ENCODE measurements around the gene NEURL2. TPM values are rescaled to one million over a fixed set of nuclear protein-coding genes. Genes with fewer than 3 reads are reported as not detected.
"Not testable (repeated sequence)": the region's sequence is repeated elsewhere in the genome, so short reads cannot be mapped to it uniquely, and the experiment has no call there.

The NEURL2 gene
- total RNA-seq, result 1 to 10 TPM; 2.8 to 2.9 TPM

DNA sequence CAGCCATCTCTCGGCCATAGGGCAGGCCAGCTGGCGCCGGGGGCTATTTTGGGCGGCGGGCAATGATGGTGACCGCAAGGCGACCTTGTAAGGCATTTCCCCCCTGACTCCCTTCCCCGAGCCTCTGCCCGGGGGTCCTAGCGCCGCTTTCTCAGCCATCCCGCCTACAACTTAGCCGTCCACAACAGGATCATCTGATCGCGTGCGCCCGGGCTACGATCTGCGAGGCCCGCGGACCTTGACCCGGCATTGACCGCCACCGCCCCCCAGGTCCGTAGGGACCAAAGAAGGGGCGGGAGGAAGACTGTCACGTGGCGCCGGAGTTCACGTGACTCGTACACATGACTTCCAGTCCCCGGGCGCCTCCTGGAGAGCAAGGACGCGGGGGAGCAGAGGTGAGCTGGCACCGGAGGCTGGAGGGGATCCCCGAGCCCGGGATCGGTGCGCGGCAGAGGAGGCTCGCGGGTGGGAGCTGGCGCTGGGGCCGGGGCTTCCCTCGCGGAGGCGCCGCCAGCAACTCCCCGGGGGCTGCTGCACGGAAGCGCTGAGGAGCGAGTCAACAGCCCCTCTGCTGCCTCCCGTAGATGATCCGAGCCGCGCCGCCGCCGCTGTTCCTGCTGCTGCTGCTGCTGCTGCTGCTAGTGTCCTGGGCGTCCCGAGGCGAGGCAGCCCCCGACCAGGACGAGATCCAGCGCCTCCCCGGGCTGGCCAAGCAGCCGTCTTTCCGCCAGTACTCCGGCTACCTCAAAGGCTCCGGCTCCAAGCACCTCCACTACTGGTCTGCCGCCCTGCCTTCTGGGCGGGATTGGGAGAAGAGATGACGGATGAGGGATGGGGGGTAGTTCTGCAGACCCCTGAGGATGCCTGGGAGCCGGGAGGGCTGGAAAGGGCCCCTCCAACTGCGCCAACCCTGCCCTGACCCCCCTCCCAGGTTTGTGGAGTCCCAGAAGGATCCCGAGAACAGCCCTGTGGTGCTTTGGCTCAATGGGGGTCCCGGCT is at the start of gene NEURL2, which contains the start of gene CTSA:
NEURL2 (minus strand) TSS at position 224 of the 999 bp plus-strand sequence; CDS start at position 7, 217 bp downstream.
CTSA (plus strand) TSS at position 351 of the 999 bp plus-strand sequence; CDS start at position 585, 234 bp downstream.
- ChIA-PET CTCF (interaction anchor here (1.0 to 3.0 kb wide), 5 partner anchors 10 to 92 kb away, joined by 4 to 16 read pairs (median 4); partner anchors contain the start of gene ZSWIM1), POLR2A (interaction anchor here (0.6 to 2.3 kb wide), 6 partner anchors 10 to 79 kb away, joined by 3 to 10 read pairs (median 5); partner anchors contain the start of genes PCIF1, PLTP and ZSWIM1)

GRCh38 chr20:45940469-45940868 is 49.5 kb upstream of the NEURL2 start:
- ChIA-PET CTCF (interaction anchor here (1.0 to 1.6 kb wide), 2 partner anchors 30 to 79 kb away, joined by 3 to 5 read pairs; no protein-coding TSS in a partner anchor), POLR2A (no interaction called here)

- ChIA-PET CTCF (interaction anchor here (1.0 to 1.6 kb wide), 2 partner anchors 30 to 78 kb away, joined by 3 to 5 read pairs; no protein-coding TSS in a partner anchor), POLR2A (no interaction called here)
Measured at GRCh38 chr20:45940053-45940452, 49.0 kb upstream of the NEURL2 start.

- POLR2A ChIA-PET, result interaction anchor here (0.6 to 1.3 kb wide), 2 partner anchors 16 to 32 kb away, joined by 3 read pairs; no protein-coding TSS in a partner anchor
- CTCF ChIA-PET, result interaction anchor here (0.9 to 2.3 kb wide), 3 partner anchors 31 to 137 kb away, joined by 3 to 9 read pairs (median 4); no protein-coding TSS in a partner anchor
Measured at GRCh38 chr20:45938727-45939438, 47.9 kb upstream of the NEURL2 start.

DNA sequence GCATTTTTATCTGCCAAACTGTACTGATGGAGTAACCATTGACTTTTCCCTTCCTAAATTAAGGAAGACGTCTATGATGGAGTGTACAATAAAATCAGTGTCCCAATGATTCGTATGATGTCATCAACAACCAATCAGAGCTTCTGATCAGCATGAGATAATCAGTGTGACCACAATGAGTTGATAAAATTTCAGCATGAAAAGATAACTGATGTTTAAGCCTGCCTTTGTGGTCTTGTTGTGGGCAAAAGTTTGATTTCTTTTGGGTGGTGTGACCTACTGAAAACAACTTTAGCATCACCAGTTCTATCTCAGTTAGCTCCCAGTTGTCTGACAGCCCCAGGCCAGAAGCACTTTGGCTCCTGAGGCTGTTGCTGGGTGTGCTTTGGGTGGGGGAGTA is 46.8 kb upstream of the NEURL2 start:
- ChIA-PET CTCF (interaction anchor here (1.5 to 2.3 kb wide), 2 partner anchors 23 to 33 kb away, joined by 3 to 9 read pairs; no protein-coding TSS in a partner anchor), POLR2A (interaction anchor here (1.3 kb wide), 1 partner anchor 33 kb away, joined by 3 read pairs; no protein-coding TSS in a partner anchor)

DNA sequence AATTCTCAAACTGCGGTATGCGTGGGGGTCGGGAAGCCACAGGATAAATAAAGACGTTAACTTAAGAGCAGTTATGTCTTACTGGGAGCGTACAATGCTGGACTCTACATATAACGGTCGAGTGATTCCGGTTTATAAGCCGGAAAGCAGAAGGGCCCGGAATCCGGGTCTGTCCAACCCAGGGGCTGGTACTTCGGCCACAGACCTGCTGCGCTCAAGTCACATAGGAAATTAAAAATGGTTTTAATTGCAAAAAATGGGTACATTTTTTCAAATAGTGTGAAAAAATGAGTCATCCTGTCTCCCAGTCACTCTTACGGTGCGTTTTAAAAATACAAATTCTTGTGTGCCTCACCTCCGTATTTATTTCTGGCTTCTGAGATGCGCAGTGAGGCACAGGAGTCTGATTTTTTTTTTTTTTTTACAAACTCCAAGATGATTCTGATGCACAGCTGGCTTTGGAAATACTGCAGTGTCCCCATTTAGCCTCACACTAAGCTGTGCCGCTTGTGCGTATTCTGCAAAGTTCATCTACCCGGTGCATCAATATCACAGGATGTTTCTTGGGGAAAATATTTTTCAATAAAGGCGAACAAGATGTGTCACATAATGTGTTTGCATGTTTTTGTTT is 44.5 kb upstream of the NEURL2 start:
- ChIA-PET CTCF (interaction anchor here (1.0 to 1.1 kb wide), 2 partner anchors 9 to 17 kb away, joined by 3 read pairs; no protein-coding TSS in a partner anchor), POLR2A (interaction anchor here (0.5 to 2.5 kb wide), 13 partner anchors 9 to 118 kb away, joined by 3 to 25 read pairs (median 5); partner anchors contain the start of genes CTSA, NEURL2 and ZNF335)

DNA sequence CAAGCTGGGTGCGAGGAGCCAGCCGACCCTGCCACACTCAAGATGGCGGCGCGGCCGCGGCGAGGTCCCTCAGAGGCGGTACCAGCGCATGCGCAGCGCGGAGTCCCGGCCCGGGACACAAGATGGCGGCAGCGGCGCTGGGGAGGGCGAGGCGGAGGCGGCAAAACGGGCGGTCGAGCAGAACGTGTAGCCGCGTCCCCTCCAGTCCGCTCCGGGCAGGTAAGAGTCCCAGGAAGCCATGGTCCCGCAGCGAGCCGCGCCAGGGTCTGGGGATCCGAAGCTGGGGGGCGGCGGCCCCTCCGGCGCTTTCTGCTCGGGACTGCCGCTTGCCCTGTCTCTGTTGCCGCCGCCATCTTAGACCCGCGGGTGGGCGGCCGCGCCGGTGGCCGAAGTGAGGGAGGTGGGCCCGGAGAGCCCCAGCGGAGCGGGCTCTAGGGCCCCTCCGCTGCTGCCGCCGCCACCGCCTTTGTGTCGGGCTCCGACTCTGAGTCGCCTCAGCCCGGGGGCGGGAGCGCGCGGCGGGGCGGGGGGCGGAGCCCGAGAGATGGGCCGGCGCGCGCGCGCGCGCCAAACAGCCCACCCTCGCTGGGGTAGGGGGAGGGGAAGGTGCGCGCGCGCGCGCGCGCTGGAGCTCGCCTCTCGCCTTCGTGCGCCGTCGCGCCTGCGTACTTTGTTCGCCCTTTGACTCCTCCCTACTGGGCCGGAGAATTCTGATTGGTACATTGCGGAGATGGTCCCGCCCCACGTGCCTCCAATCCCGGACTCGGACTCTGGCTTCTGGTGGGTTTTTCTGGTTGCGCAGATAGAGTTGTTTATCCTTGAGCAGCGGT is 43.8 kb upstream of the NEURL2 start, which contains the start of gene PCIF1:
PCIF1 (plus strand) TSS at position 98 of the 830 bp plus-strand sequence. CDS start 4,317 bp downstream, outside the sequence.
- CTCF ChIA-PET, result interaction anchor here (0.6 to 1.6 kb wide), 6 partner anchors 10 to 52 kb away, joined by 3 to 9 read pairs (median 4); no protein-coding TSS in a partner anchor

DNA sequence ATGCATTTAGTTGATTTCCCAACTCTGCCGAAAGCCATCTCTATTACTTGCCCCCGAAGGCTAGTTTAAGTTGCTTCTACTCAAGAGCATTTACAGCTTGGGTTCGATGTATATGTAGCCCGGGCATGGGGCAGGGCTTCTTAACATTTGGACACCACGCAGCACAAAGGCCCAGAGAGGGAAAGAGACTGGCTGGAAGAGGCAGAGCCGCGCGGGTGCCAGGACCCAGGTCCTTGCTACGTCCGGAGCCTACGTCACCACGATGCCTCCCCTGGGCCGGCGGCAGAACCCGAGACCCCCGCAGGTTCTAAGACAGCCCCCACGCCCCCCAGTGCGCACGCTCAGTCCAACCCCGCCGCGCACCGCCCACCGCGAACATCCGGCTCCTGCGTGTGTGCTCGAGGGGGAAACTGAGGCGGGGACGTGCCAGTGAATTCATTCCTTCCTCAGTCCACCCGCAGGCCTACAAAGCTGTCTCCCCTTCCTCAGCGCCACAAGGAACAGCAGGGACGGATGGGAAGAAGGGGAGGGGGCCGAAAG is 43.1 kb upstream of the NEURL2 start:
- CTCF ChIA-PET, result interaction anchor here (1.0 to 2.1 kb wide), 4 partner anchors 14 to 53 kb away, joined by 3 to 10 read pairs (median 7); no protein-coding TSS in a partner anchor

More for the DNA sequence above, 43.8 kb upstream of the NEURL2 start, which contains the start of gene PCIF1:
- POLR2A ChIA-PET, result interaction anchor here (0.5 to 2.5 kb wide), 23 partner anchors 9 to 122 kb away, joined by 3 to 25 read pairs (median 5); partner anchors contain the start of genes CTSA, NEURL2, PLTP and ZNF335

GRCh38 chr20:45933266-45934045 is 42.4 kb upstream of the NEURL2 start:
- ChIA-PET POLR2A (interaction anchor here (0.6 to 2.5 kb wide), 8 partner anchors 13 to 52 kb away, joined by 3 to 25 read pairs (median 4); partner anchors contain the start of genes PLTP, ZNF335 and ZSWIM1), CTCF (interaction anchor here (0.9 to 2.1 kb wide), 5 partner anchors 13 to 54 kb away, joined by 3 to 10 read pairs (median 3); no protein-coding TSS in a partner anchor)

More for the DNA sequence above, 43.1 kb upstream of the NEURL2 start:
- POLR2A ChIA-PET, result interaction anchor here (0.9 to 2.5 kb wide), 14 partner anchors 10 to 121 kb away, joined by 3 to 25 read pairs (median 5); partner anchors contain the start of genes CTSA, NEURL2, PLTP and ZNF335

GRCh38 chr20:45931680-45932079 is 40.7 kb upstream of the NEURL2 start:
- POLR2A ChIA-PET, CTCF ChIA-PET: not testable (repeated sequence)

GRCh38 chr20:45927071-45927878 is 36.3 kb upstream of the NEURL2 start:
- POLR2A ChIA-PET, result interaction anchor here (1.0 kb wide), 1 partner anchor 74 kb away, joined by 3 read pairs; no protein-coding TSS in a partner anchor
- CTCF ChIA-PET, result interaction anchor here (1.0 kb wide), 1 partner anchor 42 kb away, joined by 3 read pairs; no protein-coding TSS in a partner anchor

DNA sequence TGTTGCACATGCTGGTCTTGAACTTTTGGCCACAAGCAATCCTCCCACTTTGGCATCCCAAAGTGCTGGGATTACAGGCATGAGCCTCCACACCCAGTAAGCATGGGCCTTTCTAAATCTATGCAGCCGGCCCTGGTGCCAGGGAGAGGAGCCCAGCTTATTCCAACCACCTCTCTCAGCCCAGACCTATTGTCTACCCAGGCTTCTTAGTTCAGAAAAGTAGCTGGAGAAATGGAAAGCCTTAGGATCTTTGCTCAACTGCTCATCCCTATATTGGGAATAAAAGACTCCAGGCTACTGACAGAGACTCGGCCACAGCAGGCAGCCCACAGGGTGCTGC is 35.7 kb upstream of the NEURL2 start:
- ChIA-PET CTCF (interaction anchor here (0.8 kb wide), 1 partner anchor 17 kb away, joined by 3 read pairs; no protein-coding TSS in a partner anchor), POLR2A (no interaction called here)

- ChIA-PET POLR2A (no interaction called here), CTCF (interaction anchor here (0.8 kb wide), 1 partner anchor 16 kb away, joined by 3 read pairs; no protein-coding TSS in a partner anchor)
Measured at GRCh38 chr20:45925821-45926506, 35.0 kb upstream of the NEURL2 start.
